ENCODE results near the gene ANKS1B.
"Not testable (repeated sequence)": the region's sequence is repeated elsewhere in the genome, so short reads cannot be mapped to it uniquely, and the experiment has no call there.

Gene ANKS1B

GRCh38 chr12:98837134-98837752, 1147.5 kb downstream of the ANKS1B start:
- not testable (repeated sequence) for DNase-seq (ENCODE audit: low read depth in 2 of 2, low spot score in 1 of 2)

- no peak for DNase-seq (ENCODE audit: low read depth in 2 of 2, low spot score in 1 of 2)
Measured at GRCh38 chr12:98830657-98831056, 1154.1 kb downstream of the ANKS1B start.

GRCh38 chr12:98828802-98829600, 1155.7 kb downstream of the ANKS1B start:
- DNase-seq (ENCODE audit: low read depth in 2 of 2, low spot score in 1 of 2) = no peak

- DNase-seq (ENCODE audit: low read depth in 2 of 2, low spot score in 1 of 2) = no peak
Measured at GRCh38 chr12:98823012-98823411, 1161.7 kb downstream of the ANKS1B start.

GRCh38 chr12:98821866-98822265, 1162.9 kb downstream of the ANKS1B start:
- DNase-seq (ENCODE audit: low read depth in 2 of 2, low spot score in 1 of 2) = no peak

- DNase-seq (ENCODE audit: low read depth in 2 of 2, low spot score in 1 of 2) = no peak
Measured at GRCh38 chr12:98821232-98821631, 1163.5 kb downstream of the ANKS1B start.

- no peak for DNase-seq (ENCODE audit: low read depth in 2 of 2, low spot score in 1 of 2)
Measured at GRCh38 chr12:98819821-98820404, 1164.8 kb downstream of the ANKS1B start.

GRCh38 chr12:98819071-98819470, 1165.7 kb downstream of the ANKS1B start:
- no peak for DNase-seq (ENCODE audit: low read depth in 2 of 2, low spot score in 1 of 2)

- DNase-seq (ENCODE audit: low read depth in 2 of 2, low spot score in 1 of 2) = no peak
Measured at GRCh38 chr12:98818239-98818638, 1166.5 kb downstream of the ANKS1B start.

GRCh38 chr12:98817742-98818141, 1167.0 kb downstream of the ANKS1B start:
- DNase-seq (ENCODE audit: low read depth in 2 of 2, low spot score in 1 of 2) = no peak

GRCh38 chr12:98816720-98817119, 1168.0 kb downstream of the ANKS1B start:
- no peak for DNase-seq (ENCODE audit: low read depth in 2 of 2, low spot score in 1 of 2)

GRCh38 chr12:98814254-98814653, 1170.5 kb downstream of the ANKS1B start:
- DNase-seq (ENCODE audit: low read depth in 2 of 2, low spot score in 1 of 2) = no peak

- DNase-seq (ENCODE audit: low read depth in 2 of 2, low spot score in 1 of 2) = no peak
Measured at GRCh38 chr12:98812225-98812624, 1172.5 kb downstream of the ANKS1B start.

GRCh38 chr12:98808243-98808875, 1176.4 kb downstream of the ANKS1B start:
- DNase-seq (ENCODE audit: low read depth in 2 of 2, low spot score in 1 of 2) = no peak

- no peak for DNase-seq (ENCODE audit: low read depth in 2 of 2, low spot score in 1 of 2)
Measured at GRCh38 chr12:98807187-98807586, 1177.5 kb downstream of the ANKS1B start.

- no peak for DNase-seq (ENCODE audit: low read depth in 2 of 2, low spot score in 1 of 2)
Measured at GRCh38 chr12:98803468-98804209, 1181.1 kb downstream of the ANKS1B start.

- no peak for DNase-seq (ENCODE audit: low read depth in 2 of 2, low spot score in 1 of 2)
Measured at GRCh38 chr12:98799822-98800221, 1184.9 kb downstream of the ANKS1B start.

- DNase-seq (ENCODE audit: low read depth in 2 of 2, low spot score in 1 of 2) = no peak
Measured at GRCh38 chr12:98799146-98799810, 1185.5 kb downstream of the ANKS1B start.

- DNase-seq (ENCODE audit: low read depth in 2 of 2, low spot score in 1 of 2) = no peak
Measured at GRCh38 chr12:98797200-98797599, 1187.5 kb downstream of the ANKS1B start.

GRCh38 chr12:98796745-98797144, 1188.0 kb downstream of the ANKS1B start:
- no peak for DNase-seq (ENCODE audit: low read depth in 2 of 2, low spot score in 1 of 2)

- DNase-seq (ENCODE audit: low read depth in 2 of 2, low spot score in 1 of 2) = no peak
Measured at GRCh38 chr12:98793121-98793520, 1191.6 kb downstream of the ANKS1B start.
